Breast epithelium (tissue), 3 donors: ENCODE data around the gene LOXL3.

Experiments used
- POLR2AphosphoS5 ChIP-seq, 3 donors: sonication (generic); formaldehyde crosslinking; IDR thresholded peaks; one replicate each; pipeline ENCODE4 v1.6.1; 2017; ENCODE audit warnings: antibody characterized with exemption in 3 of 3
- TF ChIP-seq, protein P1 (sequence below), 3 donors: fragments of 450-650 bp; IDR thresholded peaks; one replicate each; pipeline ENCODE4 v1.5.1; 2016 to 2017; ENCODE audit warnings: antibody characterized with exemption in 3 of 3, mild to moderate bottlenecking in 3 of 3, moderate library complexity in 3 of 3

GRCh38 chr2:74536166-74536950 is 17.4 kb downstream of the LOXL3 start:
- TF ChIP-seq, protein P1, sequence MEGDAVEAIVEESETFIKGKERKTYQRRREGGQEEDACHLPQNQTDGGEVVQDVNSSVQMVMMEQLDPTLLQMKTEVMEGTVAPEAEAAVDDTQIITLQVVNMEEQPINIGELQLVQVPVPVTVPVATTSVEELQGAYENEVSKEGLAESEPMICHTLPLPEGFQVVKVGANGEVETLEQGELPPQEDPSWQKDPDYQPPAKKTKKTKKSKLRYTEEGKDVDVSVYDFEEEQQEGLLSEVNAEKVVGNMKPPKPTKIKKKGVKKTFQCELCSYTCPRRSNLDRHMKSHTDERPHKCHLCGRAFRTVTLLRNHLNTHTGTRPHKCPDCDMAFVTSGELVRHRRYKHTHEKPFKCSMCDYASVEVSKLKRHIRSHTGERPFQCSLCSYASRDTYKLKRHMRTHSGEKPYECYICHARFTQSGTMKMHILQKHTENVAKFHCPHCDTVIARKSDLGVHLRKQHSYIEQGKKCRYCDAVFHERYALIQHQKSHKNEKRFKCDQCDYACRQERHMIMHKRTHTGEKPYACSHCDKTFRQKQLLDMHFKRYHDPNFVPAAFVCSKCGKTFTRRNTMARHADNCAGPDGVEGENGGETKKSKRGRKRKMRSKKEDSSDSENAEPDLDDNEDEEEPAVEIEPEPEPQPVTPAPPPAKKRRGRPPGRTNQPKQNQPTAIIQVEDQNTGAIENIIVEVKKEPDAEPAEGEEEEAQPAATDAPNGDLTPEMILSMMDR (IDR thresholded peaks at IDR 0.05), result no peak
- TF ChIP-seq POLR2AphosphoS5 (IDR thresholded peaks at IDR 0.05), result no peak
